Keratinocyte (primary cell): ENCODE results near the gene ANKRD45. TPM values are rescaled to one million over a fixed set of nuclear protein-coding genes. Genes with fewer than 3 reads are reported as not detected.

Experiments
- DNase-seq: peaks from one replicate; pipeline ENCODE4 v3.0.0-alpha.2; 2011; ENCODE audit warnings: low read depth, missing footprints, low spot score
- FAIRE-seq: peaks from 2 replicates; lab custom pipeline; 2011; peaks lifted over from hg19 to GRCh38; lab: Jason Lieb, UNC
- H2AFZ ChIP-seq: 2 replicates; pipeline ENCODE4 v1.6.0; 2012; ENCODE audit warnings: low read length, control low read depth, inconsistent platforms; ENCODE audit not compliant: control insufficient read depth
- H3K27ac ChIP-seq: 2 replicates; pipeline ENCODE4 v1.5.1; 2011; ENCODE audit warnings: low read length; ENCODE audit not compliant: control insufficient read depth, insufficient read depth
- H3K27me3 ChIP-seq: 3 replicates; pipeline ENCODE4 v1.6.0; 2011; ENCODE audit warnings: low read length; ENCODE audit not compliant: control insufficient read depth, insufficient read depth; ENCODE audit errors: extremely low read depth
- H3K36me3 ChIP-seq, 2 experiments: 2 replicates in 1 of 2; 3 replicates in 1 of 2; pipeline ENCODE4 v1.5.1; 2011; ENCODE audit warnings: low read length in 2 of 2, mild to moderate bottlenecking in 1 of 2; ENCODE audit not compliant: control insufficient read depth in 2 of 2, insufficient read depth in 2 of 2; ENCODE audit errors: extremely low read depth in 1 of 2
- H3K4me1 ChIP-seq: 3 replicates; pipeline ENCODE4 v1.5.1; 2011; ENCODE audit warnings: low read length; ENCODE audit not compliant: control insufficient read depth, insufficient read depth; ENCODE audit errors: extremely low read depth
- H3K4me2 ChIP-seq: 3 replicates; pipeline ENCODE4 v1.6.0; 2011; ENCODE audit warnings: low read depth, low read length; ENCODE audit not compliant: control insufficient read depth, insufficient read depth; ENCODE audit errors: extremely low read depth
- H3K4me3 ChIP-seq, 3 experiments: fragments of 200-600 bp in 1 of 3; sonication (generic) in 1 of 3; 2 replicates in 2 of 3; 3 replicates in 1 of 3; pipeline ENCODE4 v1.5.1; 2011 to 2016; ENCODE audit warnings: low read length in 3 of 3, mild to moderate bottlenecking in 3 of 3, control low read depth in 2 of 3, inconsistent platforms in 1 of 3, low read depth in 1 of 3, mixed read lengths in 1 of 3, mixed run types in 1 of 3, moderate library complexity in 1 of 3; ENCODE audit not compliant: control insufficient read depth in 2 of 3, insufficient read depth in 2 of 3; ENCODE audit errors: extremely low read depth in 1 of 3
- H3K79me2 ChIP-seq: 2 replicates; pipeline ENCODE4 v1.6.0; 2012; ENCODE audit warnings: low read length; ENCODE audit not compliant: control insufficient read depth, insufficient read depth
- H3K9ac ChIP-seq: 3 replicates; pipeline ENCODE4 v1.6.0; 2011; ENCODE audit warnings: low read length; ENCODE audit not compliant: control insufficient read depth, insufficient read depth; ENCODE audit errors: extremely low read depth
- H3K9me1 ChIP-seq: 3 replicates; pipeline ENCODE4 v1.6.0; 2011; ENCODE audit warnings: low read length; ENCODE audit not compliant: control insufficient read depth, insufficient read depth; ENCODE audit errors: extremely low read depth
- H3K9me3 ChIP-seq: 2 replicates; pipeline ENCODE4 v1.5.1; 2012; ENCODE audit warnings: low read depth, low read length; ENCODE audit not compliant: control insufficient read depth
- H4K20me1 ChIP-seq: 3 replicates; pipeline ENCODE4 v1.6.0; 2011; ENCODE audit warnings: low read length; ENCODE audit not compliant: control insufficient read depth, insufficient read depth; ENCODE audit errors: extremely low read depth
- CTCF ChIP-seq, 3 experiments: IDR thresholded peaks in 1 of 3; conservative IDR thresholded peaks in 1 of 3; optimal IDR thresholded peaks in 1 of 3; 2 replicates in 2 of 3; 3 replicates in 1 of 3; pipeline versions ENCODE3 to v1.5.1; 2011; ENCODE audit warnings: low read length in 3 of 3, mild to moderate bottlenecking in 3 of 3, moderate library complexity in 2 of 3, control low read depth in 1 of 3, inconsistent platforms in 1 of 3; ENCODE audit not compliant: insufficient read depth in 2 of 3; ENCODE audit errors: extremely low read depth in 1 of 3
- EZH2 ChIP-seq: IDR thresholded peaks from one replicate; pipeline ENCODE4 v1.6.1; 2012; ENCODE audit warnings: inconsistent platforms, mild to moderate bottlenecking, low read length, moderate library complexity
- dilution Hi-C: fragments of 300-500 bp; cut with MboI; formaldehyde crosslinking; loops from one replicate; pipeline ENCODE4 v1.7.0; 2020; ENCODE audit warnings: low sequenced_read_pairs; ENCODE audit not compliant: extremely low pct_ligation_motif_present
- polyA plus RNA-seq, 5 experiments: library from polyadenylated mRNA; depleted of rRNA in 3 of 5; stranded (reverse) in 3 of 5; stranded (forward) in 1 of 5; unstranded in 1 of 5; fragments of >200 nt; gene quantifications; 1 replicate in 1 of 5; 2 replicates in 3 of 5; 3 replicates in 1 of 5; pipeline versions ENCODE4 v1.2.1 to v1.2.3, GENCODE V29; 2011 to 2012; ENCODE audit warnings: missing spikeins in 2 of 5, low read depth in 1 of 5, low replicate concordance in 1 of 5

Gene ANKRD45
- polyA plus RNA-seq, 1 donor (not counting 4 experiments of a cell fraction or from before 2014, with no cell fraction given): 0.18 TPM

GRCh38 chr1:173581383-173582079, 88.1 kb downstream of the ANKRD45 start:
- no peaks in the 10 kb centered on the region for H3K27me3 ChIP-seq
- FAIRE-seq (no peak), DNase-seq (no peak)
- no peak overlapping the region for H3K9ac ChIP-seq
- H3K9me3 ChIP-seq: no peaks in the 10 kb centered on the region
- H3K27ac ChIP-seq: no peak overlapping the region
- H3K4me2 ChIP-seq: no peak overlapping the region
- no peaks in the 10 kb centered on the region for H3K9me1 ChIP-seq
- no peaks in the 10 kb centered on the region for H3K79me2 ChIP-seq
- no peaks in the 10 kb centered on the region for H3K36me3 ChIP-seq
- no peak overlapping the region for H2AFZ ChIP-seq
- dilution Hi-C loops: no loop called here
- H3K4me1 ChIP-seq: peaks cover 6% of the 10 kb centered on the region
- no peak for TF ChIP-seq EZH2
- TF ChIP-seq CTCF (optimal IDR thresholded peaks at IDR 0.05 in 1 of 3, IDR thresholded peaks at IDR 0.05 in 1 of 3, conservative IDR thresholded peaks at IDR 0.05 in 1 of 3; ENCODE audit: extremely low read depth in 1 of 3, insufficient read depth in 2 of 3, low read length in 3 of 3): no peak
- no peak overlapping the region for H3K4me3 ChIP-seq
- H4K20me1 ChIP-seq: no peaks in the 10 kb centered on the region

- no peaks in the 10 kb centered on the region for H3K27me3 ChIP-seq
- H2AFZ ChIP-seq: no peak overlapping the region
- FAIRE-seq (no peak), DNase-seq (no peak)
- H3K79me2 ChIP-seq: no peaks in the 10 kb centered on the region
- no peak overlapping the region for H3K4me3 ChIP-seq
- no peak for TF ChIP-seq CTCF (optimal IDR thresholded peaks at IDR 0.05 in 1 of 3, IDR thresholded peaks at IDR 0.05 in 1 of 3, conservative IDR thresholded peaks at IDR 0.05 in 1 of 3; ENCODE audit: extremely low read depth in 1 of 3, insufficient read depth in 2 of 3, low read length in 3 of 3)
- TF ChIP-seq EZH2: no peak
- H3K9me1 ChIP-seq: no peaks in the 10 kb centered on the region
- no peak overlapping the region for H3K9ac ChIP-seq
- dilution Hi-C loops: no loop called here
- H4K20me1 ChIP-seq: no peaks in the 10 kb centered on the region
- H3K4me1 ChIP-seq: peaks cover 6% of the 10 kb centered on the region
- H3K4me2 ChIP-seq: no peak overlapping the region
- H3K27ac ChIP-seq: no peak overlapping the region
- H3K36me3 ChIP-seq: no peaks in the 10 kb centered on the region
- H3K9me3 ChIP-seq: no peaks in the 10 kb centered on the region
Observed at GRCh38 chr1:173580658-173581057, 89.0 kb downstream of the ANKRD45 start.
